CD4-positive, alpha-beta T cell (primary cell): ENCODE results near the gene CXorf58. TPM values are rescaled to one million over a fixed set of nuclear protein-coding genes. Genes with fewer than 3 reads are reported as not detected.

Experiments
- ATAC-seq: fragments of 200-7000 bp; cut with Tn5 transposase; one replicate; pipeline ENCODE4 v1.10.0; 2022; ENCODE audit warnings: mild to moderate bottlenecking; ENCODE audit not compliant: poor library complexity
- CTCF ChIA-PET: fragments of 350-600 bp; sonication (Branson Sonifier 250); formaldehyde crosslinking; loops from one replicate; lab custom pipeline; 2021; ENCODE audit warnings: antibody characterized with exemption, inconsistent platforms; lab: Charles Lee
- POLR2A ChIA-PET: fragments of 350-600 bp; sonication (Branson Sonifier 250); formaldehyde crosslinking; loops from one replicate; lab custom pipeline; 2021; ENCODE audit warnings: antibody characterized with exemption, inconsistent platforms; lab: Charles Lee
- DNase-seq, 14 experiments: peaks; one replicate each; pipeline ENCODE4 v3.0.0-alpha.2; 2013 to 2020; ENCODE audit warnings: mixed read lengths in 2 of 14
- H3K27ac ChIP-seq, 2 donors: one replicate each; pipeline versions ENCODE4 v1.5.1 to v1.7.0; 2013; ENCODE audit warnings: low read length in 2 of 2, low read depth in 1 of 2, mild to moderate bottlenecking in 1 of 2
- H3K27me3 ChIP-seq, 2 experiments: 1 replicate in 1 of 2; 2 replicates in 1 of 2; pipeline versions ENCODE4 v1.6.1 to v1.7.0; 2013; ENCODE audit warnings: low read length in 2 of 2, control low read depth in 1 of 2, mild to moderate bottlenecking in 1 of 2, moderate library complexity in 1 of 2; ENCODE audit not compliant: insufficient read depth in 2 of 2, control insufficient read depth in 1 of 2
- H3K36me3 ChIP-seq: one replicate; pipeline ENCODE4 v1.6.1; 2013; ENCODE audit warnings: low read length, control low read depth; ENCODE audit not compliant: insufficient read depth
- H3K4me1 ChIP-seq: one replicate; pipeline ENCODE4 v1.6.1; 2013; ENCODE audit warnings: low read length, control low read depth; ENCODE audit not compliant: insufficient read depth
- H3K4me3 ChIP-seq: one replicate; pipeline ENCODE4 v1.5.1; 2013; ENCODE audit warnings: mild to moderate bottlenecking, low read length, moderate library complexity
- H3K9me3 ChIP-seq, 2 experiments: 1 replicate in 1 of 2; 2 replicates in 1 of 2; pipeline versions ENCODE4 v1.6.1 to v1.7.0; 2013; ENCODE audit warnings: low read length in 2 of 2, mild to moderate bottlenecking in 2 of 2, control low read depth in 1 of 2, moderate library complexity in 1 of 2; ENCODE audit not compliant: control insufficient read depth in 1 of 2, insufficient read depth in 1 of 2
- H3K27ac Mint-ChIP-seq: one replicate; pipeline ENCODE4 v1.8.0; 2020; ENCODE audit warnings: mixed read lengths
- H3K27me3 Mint-ChIP-seq: one replicate; pipeline ENCODE4 v1.8.0; 2021; ENCODE audit warnings: mixed read lengths
- H3K36me3 Mint-ChIP-seq: one replicate; pipeline ENCODE4 v1.8.0; 2021; ENCODE audit warnings: low read depth, mixed read lengths
- H3K4me1 Mint-ChIP-seq: one replicate; pipeline ENCODE4 v1.8.0; 2021; ENCODE audit warnings: low read depth, mixed read lengths
- H3K4me3 Mint-ChIP-seq: one replicate; pipeline ENCODE4 v1.8.0; 2020; ENCODE audit warnings: mild to moderate bottlenecking, mixed read lengths
- H3K9me3 Mint-ChIP-seq: one replicate; pipeline ENCODE4 v1.8.0; 2020; ENCODE audit warnings: mixed read lengths
- intact Hi-C, 2 experiments: fragments of 100-400 bp; cut with DNase I in 1 of 2; cut with micrococcal nuclease in 1 of 2; formaldehyde crosslinking; loops; one replicate each; pipeline versions ENCODE4 v1.15.1 to v1.9.0; 2023 to 2025; cut with DNase I, micrococcal nuclease
- total RNA-seq, 174 experiments: library from RNA in 2 of 174; stranded (reverse) in 2 of 174; gene quantifications; one replicate each; pipeline ENCODE4 v1.2.3 and lab custom pipeline; 2021 to 2026
- TF ChIP-seq, protein P1 (sequence below): fragments of 200-600 bp; IDR thresholded peaks from one replicate; pipeline ENCODE4 v1.8.0; 2022; ENCODE audit warnings: antibody characterized with exemption, mild to moderate bottlenecking

CXorf58 gene
- total RNA-seq, 2 experiments from 2014 or later: not detected

DNA sequence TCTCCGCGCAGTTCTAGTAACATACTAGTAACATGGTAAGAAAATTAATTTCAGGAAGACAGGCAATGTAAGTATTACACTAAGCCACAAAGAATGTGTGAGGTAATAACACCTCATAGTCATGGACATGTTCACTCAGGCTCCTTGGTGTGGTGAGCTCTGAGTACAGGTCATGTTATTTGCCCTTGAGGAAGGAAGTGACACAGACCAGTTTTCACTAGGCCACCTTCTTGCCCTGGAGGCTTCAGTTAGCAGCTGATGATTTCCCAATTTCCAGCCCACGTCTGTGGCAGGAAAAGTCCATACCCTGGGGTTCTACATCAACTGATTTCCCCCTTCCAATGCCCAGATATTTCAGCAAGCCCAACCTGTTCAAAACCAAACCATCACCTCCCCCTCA is 6.7 kb upstream of the CXorf58 start:
- ATAC-seq (no peak), DNase-seq (peak in 2 of 14 experiments; percentile 26 to 47)
- Mint-ChIP-seq H3K27me3 (no peaks in the 10 kb centered on the region), H3K4me1 (no peaks in the 10 kb centered on the region), H3K4me3 (no peak overlapping the region), H3K27ac (no peak overlapping the region), H3K9me3 (no peaks in the 10 kb centered on the region), H3K36me3 (no peaks in the 10 kb centered on the region)
- POLR2A ChIA-PET: interaction anchor here (1.3 to 2.1 kb wide), 2 partner anchors 118 to 124 kb away, joined by 5 to 21 read pairs; partner anchors contain the start of gene SAT1
- Histone ChIP-seq H3K27ac (no peak overlapping the region), H3K9me3 (no peaks in the 10 kb centered on the region), H3K4me3 (no peak overlapping the region), H3K36me3 (no peaks in the 10 kb centered on the region), H3K27me3 (no peaks in the 10 kb centered on the region), H3K4me1 (no peaks in the 10 kb centered on the region)
- TF ChIP-seq, protein P1, sequence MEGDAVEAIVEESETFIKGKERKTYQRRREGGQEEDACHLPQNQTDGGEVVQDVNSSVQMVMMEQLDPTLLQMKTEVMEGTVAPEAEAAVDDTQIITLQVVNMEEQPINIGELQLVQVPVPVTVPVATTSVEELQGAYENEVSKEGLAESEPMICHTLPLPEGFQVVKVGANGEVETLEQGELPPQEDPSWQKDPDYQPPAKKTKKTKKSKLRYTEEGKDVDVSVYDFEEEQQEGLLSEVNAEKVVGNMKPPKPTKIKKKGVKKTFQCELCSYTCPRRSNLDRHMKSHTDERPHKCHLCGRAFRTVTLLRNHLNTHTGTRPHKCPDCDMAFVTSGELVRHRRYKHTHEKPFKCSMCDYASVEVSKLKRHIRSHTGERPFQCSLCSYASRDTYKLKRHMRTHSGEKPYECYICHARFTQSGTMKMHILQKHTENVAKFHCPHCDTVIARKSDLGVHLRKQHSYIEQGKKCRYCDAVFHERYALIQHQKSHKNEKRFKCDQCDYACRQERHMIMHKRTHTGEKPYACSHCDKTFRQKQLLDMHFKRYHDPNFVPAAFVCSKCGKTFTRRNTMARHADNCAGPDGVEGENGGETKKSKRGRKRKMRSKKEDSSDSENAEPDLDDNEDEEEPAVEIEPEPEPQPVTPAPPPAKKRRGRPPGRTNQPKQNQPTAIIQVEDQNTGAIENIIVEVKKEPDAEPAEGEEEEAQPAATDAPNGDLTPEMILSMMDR: no peak
- intact Hi-C loops: loop anchor here (1.0 to 10.0 kb wide), 3 partner anchors 145 to 1764 kb away; no protein-coding TSS in a partner anchor
- CTCF ChIA-PET: interaction anchor here (1.0 to 1.6 kb wide), 6 partner anchors 9 to 206 kb away, joined by 3 to 18 read pairs (median 4); partner anchors contain the start of gene EIF2S3

DNA sequence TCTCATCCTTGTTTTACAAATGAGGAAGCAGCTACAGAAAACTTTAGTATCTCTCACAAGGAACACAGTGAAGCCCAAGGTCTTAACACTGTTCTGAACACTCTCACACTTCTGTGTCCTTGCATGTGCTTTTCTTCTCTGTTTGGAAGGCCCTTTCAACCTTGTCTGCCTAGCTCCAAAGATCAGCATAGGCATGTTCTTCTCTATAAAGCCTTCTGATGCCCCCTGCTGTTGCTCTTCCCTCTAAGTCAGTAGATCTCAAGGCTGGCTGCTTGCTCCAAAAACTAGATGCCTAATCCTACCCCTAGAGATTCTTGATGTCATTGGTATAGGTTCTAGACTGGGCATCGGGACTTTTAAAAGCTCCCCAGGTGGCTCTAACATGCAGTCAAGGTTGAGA is 6.0 kb upstream of the CXorf58 start:
- TF ChIP-seq, protein P1: no peak
- H3K27me3 Mint-ChIP-seq: no peaks in the 10 kb centered on the region
- DNase-seq (peak in 9 of 14 experiments; percentile 4 to 75 (median 30)), ATAC-seq (peak; percentile 80)
- no peak overlapping the region for H3K4me3 Mint-ChIP-seq
- Histone ChIP-seq H3K9me3 (no peaks in the 10 kb centered on the region), H3K4me3 (no peak overlapping the region), H3K27ac (no peak overlapping the region), H3K27me3 (no peaks in the 10 kb centered on the region), H3K36me3 (no peaks in the 10 kb centered on the region), H3K4me1 (no peaks in the 10 kb centered on the region)
- H3K27ac Mint-ChIP-seq: no peak overlapping the region
- CTCF ChIA-PET: interaction anchor here (0.5 to 1.6 kb wide), 20 partner anchors 8 to 1917 kb away, joined by 3 to 18 read pairs (median 4); partner anchors contain the start of genes EIF2S3 and SAT1
- no peaks in the 10 kb centered on the region for H3K36me3 Mint-ChIP-seq
- intact Hi-C loops: loop anchor here (1.0 to 10.0 kb wide), 6 partner anchors 115 to 1917 kb away; no protein-coding TSS in a partner anchor
- POLR2A ChIA-PET: interaction anchor here (0.9 to 2.1 kb wide), 6 partner anchors 119 to 208 kb away, joined by 3 to 21 read pairs (median 4); partner anchors contain the start of genes EIF2S3 and SAT1
- H3K4me1 Mint-ChIP-seq: peaks cover 4% of the 10 kb centered on the region
- H3K9me3 Mint-ChIP-seq: no peaks in the 10 kb centered on the region

DNA sequence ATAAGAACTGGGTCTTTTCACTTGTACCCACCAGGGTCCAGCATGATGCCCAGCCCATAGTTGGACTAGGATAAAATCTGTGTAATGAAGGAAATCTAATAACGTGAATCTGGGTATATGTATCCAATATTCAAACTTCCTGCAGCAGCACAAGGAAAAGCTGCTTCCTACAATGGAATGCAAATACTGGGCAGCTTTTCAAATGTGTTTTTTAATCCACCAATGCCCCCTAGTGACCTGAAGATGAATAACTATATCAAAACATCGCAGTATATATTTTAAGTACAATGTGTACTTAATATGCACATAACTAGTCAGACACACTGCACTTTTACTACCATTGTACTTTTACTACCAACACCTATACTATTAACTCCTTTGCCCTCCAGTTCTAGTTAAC is 5.4 kb upstream of the CXorf58 start:
- H3K27ac ChIP-seq: no peak overlapping the region
- no peaks in the 10 kb centered on the region for H3K27me3 ChIP-seq
- no peaks in the 10 kb centered on the region for H3K9me3 ChIP-seq
- TF ChIP-seq, protein P1: peak; percentile 68
- POLR2A ChIA-PET: interaction anchor here (1.2 to 2.1 kb wide), 5 partner anchors 119 to 206 kb away, joined by 3 to 21 read pairs (median 5); partner anchors contain the start of genes EIF2S3 and SAT1
- H3K4me1 Mint-ChIP-seq: peaks cover 4% of the 10 kb centered on the region
- peak in 4 of 14 experiments; percentile 8 to 66 (median 58) for DNase-seq
- no peaks in the 10 kb centered on the region for H3K9me3 Mint-ChIP-seq
- H3K27ac Mint-ChIP-seq: no peak overlapping the region
- H3K4me1 ChIP-seq: peaks cover 5% of the 10 kb centered on the region
- no peaks in the 10 kb centered on the region for H3K36me3 Mint-ChIP-seq
- no peaks in the 10 kb centered on the region for H3K27me3 Mint-ChIP-seq
- CTCF ChIA-PET: interaction anchor here (0.6 to 1.6 kb wide), 17 partner anchors 8 to 1917 kb away, joined by 3 to 18 read pairs (median 4); partner anchors contain the start of genes EIF2S3 and SAT1
- peak; percentile 39 for ATAC-seq
- no peaks in the 10 kb centered on the region for H3K36me3 ChIP-seq
- H3K4me3 ChIP-seq: no peak overlapping the region
- H3K4me3 Mint-ChIP-seq: no peak overlapping the region
- intact Hi-C loops: loop anchor here (1.0 to 10.0 kb wide), 6 partner anchors 116 to 1918 kb away; no protein-coding TSS in a partner anchor
